8988T (cell line): ENCODE results near the gene BATF2.

ENCODE experiments used
- DNase-seq: peaks from one replicate; pipeline ENCODE4 v3.0.0; 2011

Gene BATF2

GRCh38 chr11:64963072-64963631 lies 33.6 kb downstream of the BATF2 start:
- no peak for DNase-seq

- no peak for DNase-seq
These were observed 36.1 kb downstream of the BATF2 start for GRCh38 chr11:64960719-64961118.

- no peak for DNase-seq
These were observed 37.3 kb downstream of the BATF2 start for GRCh38 chr11:64959498-64959897.

- no peak for DNase-seq
These were observed 42.6 kb downstream of the BATF2 start for GRCh38 chr11:64954201-64954600.

GRCh38 chr11:64951529-64951928 lies 45.2 kb downstream of the BATF2 start:
- DNase-seq, result no peak

GRCh38 chr11:64947208-64947814 lies 49.5 kb downstream of the BATF2 start:
- no peak for DNase-seq
